ENCODE results near the gene KDM7A. TPM values are rescaled to one million over a fixed set of nuclear protein-coding genes. Genes with fewer than 3 reads are reported as not detected.

Gene KDM7A
- total and polyA plus RNA-seq, 2 of the 4 experiments (the other 2 are of a cell fraction) = 1.5 to 2.3 TPM

GRCh38 chr7:140049339-140050024 is 127.3 kb downstream of the KDM7A start:
- Histone ChIP-seq H2BK120ac (ENCODE audit: low read depth, low read length) (no peak overlapping the region), H2AK9ac (replicated peaks; ENCODE audit: low read depth, low read length, poor library complexity) (no peak overlapping the region), H4K20me1 (ENCODE audit: insufficient read depth, low read length) (no peaks in the 10 kb centered on the region), H3K4me1 (ENCODE audit: control insufficient read depth, insufficient read depth, low read length) (no peaks in the 10 kb centered on the region), H2BK20ac (ENCODE audit: low read depth, low read length) (no peak overlapping the region), H3K4ac (ENCODE audit: low read depth, low read length) (no peak overlapping the region), H2AK5ac (ENCODE audit: low read depth, low read length) (no peak overlapping the region), H3K9me3 (ENCODE audit: control insufficient read depth, insufficient read depth, low read length) (no peaks in the 10 kb centered on the region), H3K14ac (replicated peaks; ENCODE audit: low read depth, low read length) (no peak overlapping the region), H3K79me1 (ENCODE audit: low read depth in 1 of 2, low read length in 2 of 2) (peaks cover 0 to 17% of the 10 kb centered on the region in 2 experiments; a peak in 1 of 4 replicates), H3K36me3 (ENCODE audit: control insufficient read depth, insufficient read depth, low read length) (peaks cover 5% of the 10 kb centered on the region), H3K27ac (ENCODE audit: insufficient read depth, low read length) (no peak overlapping the region), H3K9ac (ENCODE audit: low read depth, low read length) (no peak overlapping the region), H2AFZ (replicated peaks; ENCODE audit: low read length, poor library complexity) (no peak overlapping the region), H3K4me3 (ENCODE audit: insufficient read depth, low read depth, low read length) (no peak overlapping the region), H3K18ac (ENCODE audit: low read depth, low read length) (no peak overlapping the region), H3K27me3 (ENCODE audit: control insufficient read depth, insufficient read depth, low read length) (no peaks in the 10 kb centered on the region), H3K9me1 (ENCODE audit: insufficient read depth, low read length) (peaks cover 5% of the 10 kb centered on the region; the same call in 1 of the 2 replicates), H4K5ac (ENCODE audit: low read depth, low read length) (no peak overlapping the region), H3K4me2 (ENCODE audit: low read depth, low read length) (no peak overlapping the region), H3K23ac (ENCODE audit: low read depth, low read length) (no peak overlapping the region), H2BK5ac (ENCODE audit: low read depth, low read length, poor library complexity, severe bottlenecking) (no peak overlapping the region), H4K8ac (ENCODE audit: low read depth in 2 of 2, low read length in 2 of 2) (no peak overlapping the region), H4K91ac (ENCODE audit: insufficient read depth, low read depth, low read length) (no peak overlapping the region), H2BK15ac (ENCODE audit: low read depth, low read length) (no peak overlapping the region), H3K56ac (ENCODE audit: extremely low read depth, insufficient read depth, low read length) (no peak overlapping the region)
- TF ChIP-seq USF2 (IDR thresholded peaks at IDR 0.05; ENCODE audit: low read depth, low read length) = no peak
- no peak for TF ChIP-seq ELK1 (IDR thresholded peaks at IDR 0.05; ENCODE audit: borderline replicate concordance, low read depth, low read length)
- no peak for TF ChIP-seq CHD1 (IDR thresholded peaks at IDR 0.05; ENCODE audit: low read depth, low read length)
- TF ChIP-seq CEBPB (IDR thresholded peaks at IDR 0.05; ENCODE audit: low read depth, low read length) = no peak
- no peak for TF ChIP-seq RFX5 (IDR thresholded peaks at IDR 0.05; ENCODE audit: low read depth, low read length)
- no peak for TF ChIP-seq FOS (IDR thresholded peaks at IDR 0.05; ENCODE audit: low read depth, low read length)
- no peak for TF ChIP-seq RAD21 (IDR thresholded peaks at IDR 0.05; ENCODE audit: low read length)
- TF ChIP-seq MAFK (IDR thresholded peaks at IDR 0.05; ENCODE audit: low read depth, low read length) = no peak
- TF ChIP-seq MXI1 (IDR thresholded peaks at IDR 0.05; ENCODE audit: borderline replicate concordance, low read depth, low read length) = no peak
- ChIA-PET CTCF (no interaction called here), POLR2A (ENCODE audit: unreplicated experiment) (no interaction called here)
- DNase-seq (no peak), ATAC-seq (ENCODE audit: low read depth) (no peak)
- dilution Hi-C loops (cut with HindIII; ENCODE audit: low sequenced_read_pairs, unreplicated experiment) (no loop called here), in situ Hi-C loops (cut with MboI; ENCODE audit: low sequenced_read_pairs) (no loop called here), intact Hi-C loops (cut with micrococcal nuclease) (no loop called here)
- 84% methylated on average over 3 of the region's 5 CpGs; no CpG with 5 or more reads in 1 of the 2 experiments for WGBS, 2 experiments (ENCODE audit: extremely low coverage in 2 of 2, insufficient read length in 1 of 2)
- no TSS peak for BruUV-seq (replicated peaks)
